ENCODE measurements around the gene CANT1.

The CANT1 gene

DNA sequence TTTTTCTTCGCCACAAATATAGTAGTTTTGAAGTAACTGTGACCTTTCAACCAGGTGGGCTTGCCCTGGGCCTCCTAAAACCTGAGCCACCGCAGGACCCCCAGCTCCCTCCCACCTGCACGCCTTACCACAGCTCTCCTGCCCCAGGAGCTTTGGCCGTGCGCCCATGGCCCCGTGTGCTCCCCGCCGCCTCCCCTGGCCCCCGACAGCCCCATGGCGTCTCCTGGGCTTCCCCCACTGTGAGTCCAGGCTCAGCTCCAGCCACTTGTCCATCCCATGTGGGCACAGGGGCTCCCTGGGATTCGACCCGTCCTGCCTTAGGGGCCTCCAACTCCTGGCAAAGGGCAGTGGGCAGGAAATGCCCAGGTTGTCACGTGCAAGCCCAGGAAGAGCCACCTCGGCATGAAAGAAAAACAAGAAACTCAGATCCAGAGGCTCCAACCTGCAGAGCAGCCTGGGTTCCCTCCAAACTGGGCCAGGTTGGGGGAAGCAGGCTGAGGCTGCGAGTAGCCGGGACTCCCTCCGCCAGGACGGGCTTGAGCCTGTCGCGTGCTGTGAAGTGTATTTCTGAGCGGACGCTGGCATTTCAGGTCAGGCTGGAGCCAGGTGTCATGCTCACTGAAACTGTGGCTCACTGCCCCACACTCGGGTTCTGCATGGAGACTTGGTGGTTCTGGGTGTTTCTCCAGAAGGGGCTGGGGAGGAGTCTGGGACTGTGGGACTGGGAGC, 35.6 kb downstream of the CANT1 start:
- Histone ChIP-seq H3K27ac (ENCODE audit: low read length) (no peak overlapping the region), H3K4me3 (ENCODE audit: low read length) (no peak overlapping the region), H3K36me3 (ENCODE audit: control insufficient read depth, low read depth, low read length) (no peaks in the 10 kb centered on the region), H3K27me3 (ENCODE audit: control insufficient read depth, insufficient read depth, low read length) (no peaks in the 10 kb centered on the region), H3K4me1 (ENCODE audit: control insufficient read depth, low read depth, low read length) (peaks cover 5% of the 10 kb centered on the region), H3K9me3 (ENCODE audit: control insufficient read depth, low read depth, low read length) (no peaks in the 10 kb centered on the region), H3K9ac (ENCODE audit: low read length) (no peak overlapping the region)

DNA sequence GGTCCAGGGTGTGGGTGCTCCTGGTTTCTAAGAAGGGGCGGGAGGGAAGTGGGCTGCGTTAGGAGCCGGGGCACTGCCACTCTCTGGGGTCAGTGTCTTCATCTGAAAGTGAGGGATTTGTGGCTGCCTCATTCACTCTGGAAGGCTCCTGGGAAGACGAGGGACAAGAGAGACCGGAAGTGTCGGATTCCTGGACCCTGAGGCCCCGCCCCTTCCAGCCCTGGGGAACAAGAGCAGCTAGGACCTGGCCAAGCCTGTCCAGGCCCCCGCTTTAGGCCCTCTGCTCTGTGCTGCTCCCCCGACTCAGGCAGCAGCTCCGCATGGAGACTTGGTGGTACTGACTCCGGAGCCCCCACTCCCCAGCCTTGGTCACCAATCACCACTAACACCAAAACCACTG, 36.4 kb downstream of the CANT1 start:
- peaks cover 5% of the 10 kb centered on the region for H3K4me1 ChIP-seq (ENCODE audit: control insufficient read depth, low read depth, low read length)
- H3K27ac ChIP-seq (ENCODE audit: low read length) = no peak overlapping the region
- no peaks in the 10 kb centered on the region for H3K27me3 ChIP-seq (ENCODE audit: control insufficient read depth, insufficient read depth, low read length)
- H3K9me3 ChIP-seq (ENCODE audit: control insufficient read depth, low read depth, low read length) = no peaks in the 10 kb centered on the region
- H3K9ac ChIP-seq (ENCODE audit: low read length) = no peak overlapping the region
- no peaks in the 10 kb centered on the region for H3K36me3 ChIP-seq (ENCODE audit: control insufficient read depth, low read depth, low read length)
- no peak overlapping the region for H3K4me3 ChIP-seq (ENCODE audit: low read length)

DNA sequence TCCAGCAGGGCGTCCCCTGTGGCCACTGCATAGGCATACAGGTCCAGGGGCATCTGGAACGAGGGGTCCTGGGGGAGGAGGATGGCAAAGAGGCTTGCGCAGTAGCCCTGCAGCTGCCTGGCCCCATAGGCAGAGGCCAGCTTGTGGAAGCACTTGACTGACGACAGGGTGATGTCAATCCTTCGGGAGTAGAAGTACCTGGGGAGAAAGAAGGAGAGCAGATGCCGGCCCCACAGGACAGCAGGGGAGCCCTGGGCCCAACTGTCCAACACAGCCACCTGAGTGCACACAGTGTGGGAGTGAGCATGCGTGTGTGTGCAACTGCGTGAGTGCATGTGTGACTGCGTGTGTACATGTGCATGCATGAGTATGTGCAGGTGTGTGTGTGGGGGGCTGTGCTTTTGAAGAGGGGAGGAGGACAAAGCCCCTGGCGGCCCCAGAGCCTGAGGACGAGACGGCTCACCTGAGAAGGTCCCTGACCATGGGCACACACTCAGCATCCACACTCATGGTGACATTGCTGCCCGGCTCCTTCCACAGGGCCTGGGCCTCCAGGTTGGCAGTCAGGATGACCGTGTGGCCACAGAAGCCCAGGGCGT, 37.0 kb downstream of the CANT1 start:
- H3K4me1 ChIP-seq (ENCODE audit: control insufficient read depth, low read depth, low read length) = peaks cover 5% of the 10 kb centered on the region
- no peaks in the 10 kb centered on the region for H3K9me3 ChIP-seq (ENCODE audit: control insufficient read depth, low read depth, low read length)
- no peak overlapping the region for H3K27ac ChIP-seq (ENCODE audit: low read length)
- H3K4me3 ChIP-seq (ENCODE audit: low read length) = no peak overlapping the region
- H3K27me3 ChIP-seq (ENCODE audit: control insufficient read depth, insufficient read depth, low read length) = no peaks in the 10 kb centered on the region
- no peaks in the 10 kb centered on the region for H3K36me3 ChIP-seq (ENCODE audit: control insufficient read depth, low read depth, low read length)
- no peak overlapping the region for H3K9ac ChIP-seq (ENCODE audit: low read length)

DNA sequence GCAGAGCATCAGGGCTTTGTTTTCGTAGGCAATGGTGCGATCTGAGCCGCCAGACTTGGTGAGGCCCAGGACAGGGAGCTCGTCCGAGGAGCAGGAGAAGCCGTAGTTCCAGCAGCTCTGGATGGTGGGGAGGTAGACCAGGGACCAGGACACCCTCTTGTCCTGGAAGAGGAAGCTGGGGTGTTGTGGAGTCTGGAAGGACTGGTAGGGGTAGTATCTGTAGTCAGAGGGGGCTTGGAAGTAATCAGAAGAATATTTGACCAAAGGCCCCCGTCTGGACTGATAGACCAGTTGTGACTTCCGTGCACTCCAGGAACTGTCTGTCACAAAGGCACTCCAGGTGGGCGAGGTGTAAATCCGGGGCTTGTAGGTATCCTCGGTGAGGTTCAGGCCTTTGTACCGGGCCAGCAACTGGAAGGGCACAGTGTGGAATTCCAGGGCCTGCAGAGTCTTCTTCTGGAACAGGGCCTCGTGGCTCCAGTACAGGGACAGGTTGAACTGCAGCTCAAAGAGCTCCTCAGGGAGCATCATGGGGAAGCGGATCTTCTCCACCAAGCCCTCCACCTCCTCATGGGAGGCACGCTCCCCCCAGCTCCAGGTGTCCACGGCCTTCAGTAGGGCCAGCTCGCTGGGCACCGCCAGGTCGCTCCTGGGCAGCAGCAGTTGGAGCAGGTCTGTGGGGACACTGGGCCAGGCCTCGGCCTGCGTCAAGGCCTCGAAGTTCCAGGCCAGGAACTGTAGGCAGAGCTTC, 37.6 kb downstream of the CANT1 start:
- Histone ChIP-seq H3K9ac (ENCODE audit: low read length) (no peak overlapping the region), H3K27me3 (ENCODE audit: control insufficient read depth, insufficient read depth, low read length) (no peaks in the 10 kb centered on the region), H3K4me1 (ENCODE audit: control insufficient read depth, low read depth, low read length) (peaks cover 5% of the 10 kb centered on the region), H3K4me3 (ENCODE audit: low read length) (no peak overlapping the region), H3K27ac (ENCODE audit: low read length) (no peak overlapping the region), H3K9me3 (ENCODE audit: control insufficient read depth, low read depth, low read length) (no peaks in the 10 kb centered on the region), H3K36me3 (ENCODE audit: control insufficient read depth, low read depth, low read length) (no peaks in the 10 kb centered on the region)

DNA sequence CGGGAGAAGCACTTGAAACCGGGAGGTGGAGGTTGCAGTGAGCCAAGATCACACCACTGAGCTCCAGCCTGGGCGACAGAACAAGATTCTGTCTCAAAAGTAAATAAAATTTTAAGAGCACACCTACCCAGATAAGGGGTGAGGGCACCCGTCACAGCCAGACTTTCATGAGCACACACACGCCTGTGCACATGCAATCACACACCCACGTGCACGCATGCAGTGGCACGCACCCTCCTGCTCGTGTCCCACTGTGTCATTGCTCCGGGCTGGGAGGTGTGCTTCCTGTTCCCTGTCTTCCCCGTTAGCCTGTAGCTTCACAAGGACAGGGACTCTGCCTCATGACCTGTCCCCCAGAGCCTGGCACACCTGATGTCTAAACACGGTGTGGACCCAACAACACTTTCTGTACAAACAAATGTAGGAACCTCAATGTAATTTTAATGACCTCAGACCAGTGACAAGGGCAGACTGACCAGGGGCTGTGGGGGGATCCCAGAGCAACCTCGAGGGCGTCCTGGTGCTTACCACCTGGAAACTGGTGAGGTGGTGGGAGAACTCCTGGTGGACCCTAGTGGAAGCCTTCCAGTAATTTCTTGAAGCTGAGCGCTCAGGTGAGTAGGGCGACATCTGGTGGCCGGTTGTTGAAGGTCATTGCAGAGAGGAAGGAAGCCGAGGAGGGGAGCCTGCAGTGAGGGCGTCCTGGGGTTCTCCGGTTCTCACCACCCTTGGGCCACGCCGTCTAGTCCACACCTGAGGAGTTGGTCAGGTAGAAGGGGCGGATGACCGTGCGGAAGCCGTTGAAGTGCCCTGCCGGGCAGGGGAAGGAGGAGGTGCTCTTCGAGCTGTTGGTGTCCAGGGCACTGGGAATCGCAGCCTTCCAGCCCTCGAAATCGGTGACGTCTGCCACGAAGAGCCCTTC, 38.5 kb downstream of the CANT1 start:
- H3K27me3 ChIP-seq (ENCODE audit: control insufficient read depth, insufficient read depth, low read length) = no peaks in the 10 kb centered on the region
- H3K9ac ChIP-seq (ENCODE audit: low read length) = no peak overlapping the region
- H3K36me3 ChIP-seq (ENCODE audit: control insufficient read depth, low read depth, low read length) = no peaks in the 10 kb centered on the region
- no peak overlapping the region for H3K4me3 ChIP-seq (ENCODE audit: low read length)
- peaks cover 5% of the 10 kb centered on the region for H3K4me1 ChIP-seq (ENCODE audit: control insufficient read depth, low read depth, low read length)
- no peaks in the 10 kb centered on the region for H3K9me3 ChIP-seq (ENCODE audit: control insufficient read depth, low read depth, low read length)
- H3K27ac ChIP-seq (ENCODE audit: low read length) = no peak overlapping the region

DNA sequence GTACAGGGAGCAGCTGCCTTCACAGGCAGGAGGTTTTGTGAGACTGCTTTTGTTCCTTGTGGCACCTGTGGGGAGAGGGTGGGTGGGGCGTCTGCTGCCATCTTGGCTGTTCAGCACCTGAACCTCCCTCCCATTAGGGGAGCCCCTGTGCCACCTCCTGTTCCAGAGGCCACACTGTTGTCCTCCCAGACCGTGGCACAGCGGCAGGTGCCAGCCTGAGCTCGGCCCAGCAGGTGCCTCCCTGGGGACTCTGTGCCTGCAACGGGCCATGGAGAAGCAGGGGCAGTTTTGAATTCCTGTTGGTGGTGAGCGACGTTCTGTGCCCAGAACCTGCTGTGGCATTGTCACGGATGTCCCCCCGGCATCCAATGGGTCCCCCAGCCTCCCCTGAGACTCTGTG, 39.7 kb downstream of the CANT1 start:
- Histone ChIP-seq H3K9ac (ENCODE audit: low read length) (no peak overlapping the region), H3K27me3 (ENCODE audit: control insufficient read depth, insufficient read depth, low read length) (no peaks in the 10 kb centered on the region), H3K36me3 (ENCODE audit: control insufficient read depth, low read depth, low read length) (no peaks in the 10 kb centered on the region), H3K4me3 (ENCODE audit: low read length) (no peak overlapping the region), H3K4me1 (ENCODE audit: control insufficient read depth, low read depth, low read length) (peaks cover 5% of the 10 kb centered on the region), H3K27ac (ENCODE audit: low read length) (no peak overlapping the region), H3K9me3 (ENCODE audit: control insufficient read depth, low read depth, low read length) (no peaks in the 10 kb centered on the region)

DNA sequence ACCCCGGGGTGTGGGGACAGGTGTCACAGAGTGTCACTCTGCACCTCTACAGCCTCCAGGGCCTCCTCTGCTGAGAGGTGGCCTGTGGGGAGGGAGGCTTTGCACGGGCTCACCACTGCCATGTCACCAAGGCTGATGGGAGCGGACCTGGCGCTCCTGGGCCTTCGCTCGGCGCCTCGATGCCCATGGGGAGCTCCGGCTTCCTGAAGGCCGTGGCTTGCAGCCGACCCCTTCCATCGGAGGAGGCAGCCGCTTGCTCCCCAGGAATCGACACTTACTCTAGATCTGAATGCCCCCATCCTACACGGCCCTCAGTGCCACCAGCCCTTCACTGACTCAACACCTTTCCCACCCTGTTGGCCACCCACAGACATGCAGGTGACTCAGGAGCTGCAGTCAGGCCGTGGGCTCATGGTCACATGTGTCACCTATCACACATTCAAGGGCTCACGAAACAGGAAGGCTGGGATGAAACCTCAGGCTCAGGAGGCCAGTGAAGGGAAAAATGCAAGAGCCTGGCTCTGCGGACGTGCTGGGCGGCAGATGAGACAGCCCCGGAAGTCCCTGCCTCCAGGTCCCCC, 41.7 kb downstream of the CANT1 start:
- Histone ChIP-seq H3K4me3 (ENCODE audit: low read length) (no peak overlapping the region), H3K4me1 (ENCODE audit: control insufficient read depth, low read depth, low read length) (no peaks in the 10 kb centered on the region), H3K9ac (ENCODE audit: low read length) (no peak overlapping the region), H3K27ac (ENCODE audit: low read length) (no peak overlapping the region), H3K27me3 (ENCODE audit: control insufficient read depth, insufficient read depth, low read length) (no peaks in the 10 kb centered on the region), H3K9me3 (ENCODE audit: control insufficient read depth, low read depth, low read length) (no peaks in the 10 kb centered on the region), H3K36me3 (ENCODE audit: control insufficient read depth, low read depth, low read length) (no peaks in the 10 kb centered on the region)

DNA sequence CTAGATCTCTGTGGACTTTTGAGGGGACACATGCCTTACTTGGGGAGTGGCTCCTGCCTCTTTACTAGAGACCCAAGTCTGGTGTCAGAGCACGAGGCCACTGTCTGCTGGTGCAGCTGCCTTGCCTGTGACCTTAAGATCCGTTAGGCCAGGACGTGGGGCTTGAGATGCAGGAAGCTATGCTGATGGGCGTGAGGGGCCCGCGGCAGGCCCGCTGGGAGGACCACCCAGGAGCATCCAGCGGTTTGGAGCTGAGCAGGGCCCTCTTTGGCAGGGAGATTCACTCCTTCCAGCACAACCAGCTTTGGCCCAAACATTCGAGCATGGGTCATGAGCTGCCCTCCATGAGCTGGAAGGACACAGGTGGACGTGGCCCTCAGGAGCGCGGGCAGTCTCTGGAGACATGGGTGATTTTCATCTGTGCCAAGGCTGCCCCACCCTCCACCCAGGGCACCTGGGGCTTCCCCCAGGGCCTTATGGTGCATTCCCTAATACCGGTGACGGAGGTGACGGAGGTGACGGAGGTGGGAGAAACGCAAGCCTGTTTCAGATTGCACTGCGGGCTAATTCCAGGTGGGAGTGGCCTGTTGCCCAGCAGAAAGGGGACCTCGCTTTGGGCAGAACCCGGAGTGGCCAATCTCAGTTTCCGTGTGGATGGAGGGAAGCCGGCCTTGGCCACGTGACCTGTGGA, 42.5 kb downstream of the CANT1 start:
- H3K36me3 ChIP-seq (ENCODE audit: control insufficient read depth, low read depth, low read length) = no peaks in the 10 kb centered on the region
- H3K9me3 ChIP-seq (ENCODE audit: control insufficient read depth, low read depth, low read length) = no peaks in the 10 kb centered on the region
- no peak overlapping the region for H3K9ac ChIP-seq (ENCODE audit: low read length)
- H3K4me1 ChIP-seq (ENCODE audit: control insufficient read depth, low read depth, low read length) = no peaks in the 10 kb centered on the region
- H3K27me3 ChIP-seq (ENCODE audit: control insufficient read depth, insufficient read depth, low read length) = no peaks in the 10 kb centered on the region
- no peak overlapping the region for H3K4me3 ChIP-seq (ENCODE audit: low read length)
- no peak overlapping the region for H3K27ac ChIP-seq (ENCODE audit: low read length)

DNA sequence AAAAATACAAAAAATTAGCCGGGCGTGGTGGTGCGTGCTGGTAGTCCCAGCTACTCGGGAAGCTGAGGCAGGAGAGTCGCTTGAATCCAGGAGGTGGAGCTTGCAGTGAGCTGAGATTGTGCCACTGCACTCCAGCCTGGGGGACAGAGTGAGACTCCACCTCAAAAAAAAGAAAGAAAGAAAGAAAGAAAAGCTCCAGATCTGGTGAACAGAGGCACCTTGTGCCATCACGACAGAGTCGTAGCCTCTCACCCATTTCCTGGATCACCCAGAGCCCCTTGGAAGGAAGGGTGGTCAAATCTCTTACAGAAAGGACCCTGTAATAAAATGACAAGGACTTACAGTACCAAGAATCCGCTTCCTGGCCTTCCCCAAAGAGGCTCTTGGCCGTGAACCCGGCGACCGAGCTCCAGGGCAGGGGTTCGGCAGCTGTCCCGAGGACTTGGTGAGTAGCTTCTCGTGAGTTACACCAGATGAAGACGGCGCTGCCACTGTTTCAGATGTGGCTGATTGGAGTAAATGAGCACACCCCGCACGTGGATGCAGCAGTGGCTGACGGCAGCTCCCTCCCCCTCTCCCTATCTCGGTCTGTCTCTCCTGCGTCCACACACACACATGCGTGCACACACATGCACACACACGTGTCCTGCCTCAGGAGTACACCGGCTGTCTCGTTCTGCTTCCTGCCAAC, 43.3 kb downstream of the CANT1 start:
- H3K9me3 ChIP-seq (ENCODE audit: control insufficient read depth, low read depth, low read length) = no peaks in the 10 kb centered on the region
- H3K9ac ChIP-seq (ENCODE audit: low read length) = no peak overlapping the region
- H3K27ac ChIP-seq (ENCODE audit: low read length) = no peak overlapping the region

DNA sequence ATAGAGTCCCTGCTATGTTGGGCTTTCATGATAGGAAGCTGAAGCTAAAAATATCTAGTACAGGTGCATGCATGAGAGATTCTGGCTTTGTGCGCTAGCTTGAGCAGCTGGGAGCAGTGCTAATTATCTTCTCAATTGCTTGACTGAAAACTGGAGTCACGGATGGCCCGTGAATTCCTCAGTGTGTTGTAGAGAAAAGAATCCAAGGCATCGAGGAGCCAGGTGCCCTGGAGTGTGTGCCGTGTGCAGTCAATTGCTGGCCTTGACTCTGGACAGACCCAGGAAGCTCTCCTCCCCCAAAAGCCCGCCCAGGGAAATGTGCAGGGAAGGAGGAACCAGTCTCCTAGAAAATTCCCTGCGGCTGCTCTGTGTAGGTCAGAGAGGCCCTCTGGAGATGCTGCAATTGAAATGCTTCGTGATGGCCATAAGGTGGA, 44.1 kb downstream of the CANT1 start:
- no peaks in the 10 kb centered on the region for H3K36me3 ChIP-seq (ENCODE audit: control insufficient read depth, low read depth, low read length)
- H3K4me3 ChIP-seq (ENCODE audit: low read length) = no peak overlapping the region
- H3K27me3 ChIP-seq (ENCODE audit: control insufficient read depth, insufficient read depth, low read length) = no peaks in the 10 kb centered on the region
- H3K9me3 ChIP-seq (ENCODE audit: control insufficient read depth, low read depth, low read length) = no peaks in the 10 kb centered on the region
- no peak overlapping the region for H3K27ac ChIP-seq (ENCODE audit: low read length)
- no peak overlapping the region for H3K9ac ChIP-seq (ENCODE audit: low read length)
- no peaks in the 10 kb centered on the region for H3K4me1 ChIP-seq (ENCODE audit: control insufficient read depth, low read depth, low read length)

More for the DNA sequence above, 43.3 kb downstream of the CANT1 start:
- H3K4me3 ChIP-seq (ENCODE audit: low read length) = no peak overlapping the region
- no peaks in the 10 kb centered on the region for H3K27me3 ChIP-seq (ENCODE audit: control insufficient read depth, insufficient read depth, low read length)
- H3K4me1 ChIP-seq (ENCODE audit: control insufficient read depth, low read depth, low read length) = no peaks in the 10 kb centered on the region
- H3K36me3 ChIP-seq (ENCODE audit: control insufficient read depth, low read depth, low read length) = no peaks in the 10 kb centered on the region

Data from iPS-18a (cell line).